ENCODE measurements around the gene CISD1. TPM values are rescaled to one million over a fixed set of nuclear protein-coding genes. Genes with fewer than 3 reads are reported as not detected.
A peak's percentile ranks its signal among the peaks of the same experiment; 100 is the strongest.

The CISD1 gene
- total RNA-seq, 2 donors from 2014 or later = 52.5 to 57.9 TPM

- no peak for DNase-seq
- Histone ChIP-seq H3K4me1 (no peaks in the 10 kb centered on the region), H3K36me3 (no peaks in the 10 kb centered on the region), H3K9me3 (no peaks in the 10 kb centered on the region), H3K27me3 (no peaks in the 10 kb centered on the region), H3K27ac (no peak overlapping the region), H3K9ac (ENCODE audit: low read depth in 2 of 2, low read length in 2 of 2) (no peak overlapping the region), H3K4me3 (no peak overlapping the region)
- TF ChIP-seq CTCF (IDR thresholded peaks at IDR 0.05) = no peak
- intact Hi-C loops (cut with DNase I) = no loop called here
Observed at GRCh38 chr10:58293989-58294388, 25.0 kb downstream of the CISD1 start.

- H3K9ac ChIP-seq (ENCODE audit: low read depth in 2 of 2, low read length in 2 of 2) = no peak overlapping the region
- no peaks in the 10 kb centered on the region for H3K27me3 ChIP-seq
- DNase-seq = peak; percentile 76
- no peaks in the 10 kb centered on the region for H3K4me1 ChIP-seq
- peak; percentile 64 for TF ChIP-seq CTCF (IDR thresholded peaks at IDR 0.05)
- intact Hi-C loops (cut with DNase I) = no loop called here
- no peak overlapping the region for H3K27ac ChIP-seq
- no peaks in the 10 kb centered on the region for H3K36me3 ChIP-seq
- no peaks in the 10 kb centered on the region for H3K9me3 ChIP-seq
- no peak overlapping the region for H3K4me3 ChIP-seq
Observed at GRCh38 chr10:58299580-58299979, 30.6 kb downstream of the CISD1 start.

GRCh38 chr10:58300676-58301075 is 31.7 kb downstream of the CISD1 start:
- no peaks in the 10 kb centered on the region for H3K9me3 ChIP-seq
- intact Hi-C loops (cut with DNase I) = loop anchor here (5.0 kb wide), 1 partner anchor 82 kb away; no protein-coding TSS in a partner anchor
- no peaks in the 10 kb centered on the region for H3K27me3 ChIP-seq
- peaks cover 1% of the 10 kb centered on the region for H3K4me1 ChIP-seq
- no peak overlapping the region for H3K27ac ChIP-seq
- H3K4me3 ChIP-seq = no peak overlapping the region
- TF ChIP-seq CTCF (IDR thresholded peaks at IDR 0.05) = no peak
- no peak overlapping the region for H3K9ac ChIP-seq (ENCODE audit: low read depth in 2 of 2, low read length in 2 of 2)
- no peak for DNase-seq
- H3K36me3 ChIP-seq = no peaks in the 10 kb centered on the region

GRCh38 chr10:58302254-58302653 is 33.3 kb downstream of the CISD1 start:
- DNase-seq = no peak
- Histone ChIP-seq H3K36me3 (no peaks in the 10 kb centered on the region), H3K27ac (no peak overlapping the region), H3K4me3 (no peak overlapping the region), H3K9ac (ENCODE audit: low read depth in 2 of 2, low read length in 2 of 2) (no peak overlapping the region), H3K9me3 (no peaks in the 10 kb centered on the region), H3K4me1 (peaks cover 3% of the 10 kb centered on the region), H3K27me3 (no peaks in the 10 kb centered on the region)
- no peak for TF ChIP-seq CTCF (IDR thresholded peaks at IDR 0.05)
- intact Hi-C loops (cut with DNase I) = loop anchor here (5.0 kb wide), 1 partner anchor 80 kb away; no protein-coding TSS in a partner anchor

GRCh38 chr10:58304099-58304633 is 35.2 kb downstream of the CISD1 start:
- intact Hi-C loops (cut with DNase I) = loop anchor here (5.0 kb wide), 1 partner anchor 78 kb away; no protein-coding TSS in a partner anchor
- Histone ChIP-seq H3K9me3 (no peaks in the 10 kb centered on the region), H3K36me3 (no peaks in the 10 kb centered on the region), H3K4me1 (peaks cover 3% of the 10 kb centered on the region), H3K4me3 (no peak overlapping the region), H3K27ac (peak overlapping the region; percentile 19), H3K27me3 (no peaks in the 10 kb centered on the region), H3K9ac (ENCODE audit: low read depth in 2 of 2, low read length in 2 of 2) (no peak overlapping the region)
- no peak for TF ChIP-seq CTCF (IDR thresholded peaks at IDR 0.05)
- DNase-seq = peak; percentile 29

Data from colonic mucosa (tissue), 4 donors.